GM19240 (cell line): ENCODE results near the gene CTBP1.
A peak's percentile ranks its signal among the peaks of the same experiment; 100 is the strongest.

ENCODE experiments used
- DNase-seq: peaks from one replicate; pipeline ENCODE4 v3.0.0; 2011; ENCODE audit warnings: low spot score; ENCODE audit not compliant: insufficient read length

CTBP1 gene

DNA sequence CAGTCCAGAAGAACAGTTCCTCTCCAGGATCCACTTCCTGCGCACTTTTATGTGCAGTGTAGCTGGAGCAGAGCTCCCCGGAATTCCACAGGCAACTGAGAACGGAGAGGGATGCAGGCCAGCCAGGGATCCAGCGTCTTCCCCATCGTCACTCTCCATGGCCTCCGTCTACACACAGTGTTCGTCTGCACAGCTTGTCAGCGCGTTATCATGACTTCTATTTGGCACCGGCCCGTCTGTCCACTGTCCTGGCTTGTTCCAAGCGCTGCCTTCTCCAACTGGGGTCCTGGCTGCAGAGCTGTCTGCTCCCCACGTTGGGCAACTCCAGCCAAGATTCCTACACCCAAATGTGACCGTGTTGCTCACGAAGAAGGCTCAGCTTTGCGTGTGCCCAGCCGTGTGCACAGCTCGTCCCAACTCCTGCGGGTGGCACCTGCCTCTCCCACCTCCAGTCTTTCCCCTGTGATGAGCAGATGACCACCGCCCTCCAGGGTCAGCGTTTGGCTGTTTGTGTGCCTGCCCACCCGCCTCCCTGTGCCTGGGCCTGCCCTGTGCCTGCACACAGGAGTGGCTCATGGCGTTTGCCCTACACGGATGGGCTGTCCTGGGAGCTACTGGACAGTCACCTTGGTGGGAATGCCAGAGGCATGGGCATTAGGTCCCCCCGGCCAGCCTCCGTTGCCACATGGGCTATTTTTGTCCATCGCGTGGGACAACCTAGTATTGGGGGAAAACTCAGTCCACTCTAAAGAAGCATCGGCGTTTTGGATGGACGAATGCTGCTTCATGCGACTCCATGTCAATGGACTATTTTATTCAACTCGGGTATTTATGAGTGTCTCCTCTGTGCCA is 2.2 kb upstream of the CTBP1 start:
- no peak for DNase-seq

DNA sequence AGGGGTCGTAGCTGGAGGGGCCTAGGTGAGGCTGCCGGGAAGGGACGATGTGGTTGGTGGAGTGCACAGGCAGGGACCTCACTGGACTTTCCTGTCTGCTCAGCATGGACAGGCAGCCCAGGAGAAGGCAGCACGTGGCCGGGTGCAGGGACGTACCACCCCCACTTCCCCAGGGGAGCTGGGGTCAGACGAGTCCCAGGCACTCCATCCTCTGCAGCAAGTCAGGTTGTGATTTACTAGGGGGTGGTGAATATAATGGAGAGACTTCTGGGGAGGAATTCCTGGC is 1.5 kb upstream of the CTBP1 start:
- no peak for DNase-seq

DNA sequence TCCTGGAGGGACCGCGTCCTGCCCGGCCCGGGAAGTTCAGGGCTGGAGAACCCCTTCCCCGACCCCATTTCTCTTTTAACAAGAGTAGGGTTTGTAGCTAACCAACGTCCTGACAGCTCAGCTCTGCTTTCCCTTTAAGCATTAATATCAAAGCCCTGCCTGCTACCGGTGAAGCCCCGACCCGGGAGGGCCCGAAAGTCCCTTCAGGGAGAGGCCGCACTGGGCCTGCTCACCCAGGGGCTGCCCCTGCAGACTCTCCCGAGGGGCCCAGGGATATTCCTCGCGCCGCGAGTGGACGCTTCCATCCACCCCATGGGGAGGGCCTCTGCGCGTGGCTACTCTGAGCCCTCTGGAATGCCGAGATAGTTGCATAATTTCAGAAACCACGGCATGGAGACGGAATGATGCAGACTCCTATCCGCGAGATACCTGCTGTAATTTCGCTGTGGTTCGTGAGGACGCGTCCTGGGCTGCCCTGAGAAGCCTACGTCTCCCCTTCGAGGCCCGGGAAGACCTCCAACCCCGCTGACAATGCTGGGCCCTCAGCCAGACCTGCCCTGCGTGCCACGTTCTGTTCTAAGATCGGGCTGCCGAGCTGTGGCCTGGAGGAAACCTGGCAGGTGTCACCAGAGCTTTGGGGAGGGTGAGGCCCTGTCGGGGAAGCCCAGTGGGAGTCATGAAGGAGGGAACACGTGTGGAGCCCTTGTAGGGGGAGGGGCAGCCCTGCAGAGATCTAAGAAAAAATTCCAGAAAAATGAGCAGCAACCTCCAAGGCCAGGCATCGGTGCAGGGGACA is 999 bp upstream of the CTBP1 start:
- DNase-seq = no peak

DNA sequence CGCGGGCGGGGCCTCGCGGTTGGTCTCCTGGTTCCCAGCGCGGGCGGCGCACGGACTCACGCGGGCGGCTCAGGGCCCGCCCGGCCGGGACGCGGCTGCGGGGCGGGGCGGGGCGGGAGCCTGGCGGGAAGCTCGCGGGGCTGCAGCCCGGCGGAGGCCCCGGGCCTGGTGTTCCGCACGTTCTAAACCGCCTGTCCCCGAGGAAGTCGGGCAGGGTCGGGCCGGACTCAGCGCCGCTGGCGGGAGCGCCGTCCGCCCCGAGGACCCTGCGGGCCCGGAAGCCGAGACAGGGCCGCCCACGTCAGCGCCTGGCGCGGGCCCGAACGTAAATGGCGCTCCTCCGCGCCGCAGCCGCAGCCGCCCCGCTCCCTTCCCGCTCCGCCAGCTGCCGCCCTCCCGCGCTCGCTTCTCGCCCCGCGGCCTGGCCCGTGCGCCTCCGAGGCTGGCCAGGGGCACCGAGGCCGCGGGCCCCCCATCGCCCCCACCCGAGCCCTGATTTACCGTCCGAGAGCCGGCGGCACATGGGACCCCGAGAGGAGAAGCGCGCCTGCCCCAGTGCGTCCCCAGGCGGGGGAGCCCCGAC is 309 bp upstream of the CTBP1 start:
- DNase-seq = peak; percentile 87

DNA sequence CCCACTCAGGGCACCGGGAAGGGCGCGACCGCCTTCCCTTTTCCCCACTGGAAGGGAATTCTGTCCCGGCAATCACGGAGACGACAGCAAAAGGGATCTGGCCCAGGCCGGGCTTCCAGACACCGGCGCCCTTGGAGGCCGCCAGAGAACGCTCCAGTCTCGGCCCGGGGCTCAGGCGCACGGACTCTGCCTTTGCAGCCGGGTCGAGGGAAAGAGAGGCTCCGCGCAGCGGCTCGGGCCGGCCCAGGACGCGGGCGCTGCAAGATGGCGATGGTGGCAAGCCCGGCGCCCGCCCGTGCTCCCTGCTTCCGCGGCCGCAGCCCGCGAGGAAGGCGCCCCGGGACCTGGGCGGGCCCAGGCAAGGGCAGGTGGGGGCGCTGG is 1.1 kb downstream of the CTBP1 start:
- DNase-seq = no peak

DNA sequence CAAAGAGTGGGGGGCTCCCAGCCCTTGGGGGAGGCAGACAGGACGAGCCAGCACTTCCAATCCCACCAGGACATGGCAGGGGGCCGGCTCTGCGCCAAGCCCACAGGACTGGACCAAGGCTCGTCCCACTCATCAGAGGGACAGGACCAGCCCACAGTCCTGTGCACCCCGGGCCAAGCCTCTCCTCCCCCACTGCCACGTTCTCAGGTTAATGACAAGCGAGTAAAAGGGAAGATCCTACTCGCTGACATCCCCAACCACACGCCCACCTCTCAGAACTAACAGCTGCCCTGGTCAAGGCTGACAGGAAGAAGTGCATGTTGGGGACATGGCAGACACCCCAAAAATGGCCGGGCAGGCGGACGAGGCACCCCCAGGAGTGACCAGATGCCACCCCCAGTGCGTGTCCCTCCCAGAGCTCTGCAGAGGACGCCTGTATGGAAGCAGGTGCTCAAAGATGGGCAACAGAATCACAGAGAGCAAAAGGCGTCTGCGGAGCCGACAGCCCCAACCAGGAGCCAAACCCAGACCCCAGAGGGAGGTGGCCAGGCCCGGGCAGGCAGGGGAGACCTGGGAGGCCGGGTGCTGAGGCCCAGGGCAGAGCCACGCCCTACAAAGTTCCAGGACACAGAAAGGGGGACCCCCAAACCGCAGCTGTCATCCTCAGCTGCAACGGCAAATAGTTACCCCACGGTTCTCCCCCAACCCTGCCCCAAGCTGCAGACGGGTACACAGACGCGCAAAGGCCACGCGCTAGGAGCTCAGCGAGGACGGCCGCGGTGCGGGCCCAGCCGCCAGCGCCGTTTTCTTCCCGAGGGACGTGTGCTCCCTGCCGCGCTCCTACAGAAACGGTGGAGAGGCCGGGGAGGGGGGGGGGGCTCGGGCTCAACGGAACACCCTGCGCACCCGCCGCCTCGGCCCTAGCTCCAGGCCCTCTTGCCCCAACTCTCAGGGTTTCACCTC is 1.7 kb downstream of the CTBP1 start:
- no peak for DNase-seq

DNA sequence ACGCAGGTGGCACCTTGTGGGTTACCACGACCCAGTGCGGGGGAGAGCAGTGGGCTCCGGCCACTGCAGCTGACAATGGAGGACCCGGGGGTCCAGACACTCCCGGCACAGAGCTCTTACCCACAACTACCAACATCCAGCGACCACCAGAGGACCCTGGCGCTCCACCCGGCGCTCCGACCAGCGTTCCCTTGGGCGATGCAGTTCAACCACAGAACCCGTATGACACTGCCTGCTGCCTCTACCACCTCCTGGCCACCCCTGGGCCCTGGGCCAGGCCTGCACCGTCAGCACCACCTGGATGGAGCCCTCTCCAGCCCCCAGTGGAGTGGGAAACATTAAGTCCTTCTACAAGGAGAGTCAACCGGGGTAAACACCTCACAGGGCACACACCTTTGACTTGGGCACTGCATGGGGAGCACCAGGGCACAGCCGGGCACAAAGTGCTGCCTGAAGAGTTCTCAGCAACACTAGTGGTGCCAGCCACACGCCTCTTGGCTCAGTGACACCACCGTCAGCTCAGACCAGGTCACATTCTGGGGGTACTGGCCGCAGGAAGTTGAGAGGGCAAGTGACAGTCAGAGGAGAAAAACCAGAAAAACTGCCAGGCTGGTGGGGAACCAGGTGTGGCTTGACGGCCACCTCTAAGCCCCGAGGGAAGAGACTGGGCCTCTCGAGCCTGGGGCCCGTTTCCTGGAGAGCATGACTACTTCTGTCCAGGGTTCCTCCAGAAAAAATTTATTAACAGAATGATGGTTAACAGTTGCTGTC is 2.6 kb downstream of the CTBP1 start:
- no peak for DNase-seq

DNA sequence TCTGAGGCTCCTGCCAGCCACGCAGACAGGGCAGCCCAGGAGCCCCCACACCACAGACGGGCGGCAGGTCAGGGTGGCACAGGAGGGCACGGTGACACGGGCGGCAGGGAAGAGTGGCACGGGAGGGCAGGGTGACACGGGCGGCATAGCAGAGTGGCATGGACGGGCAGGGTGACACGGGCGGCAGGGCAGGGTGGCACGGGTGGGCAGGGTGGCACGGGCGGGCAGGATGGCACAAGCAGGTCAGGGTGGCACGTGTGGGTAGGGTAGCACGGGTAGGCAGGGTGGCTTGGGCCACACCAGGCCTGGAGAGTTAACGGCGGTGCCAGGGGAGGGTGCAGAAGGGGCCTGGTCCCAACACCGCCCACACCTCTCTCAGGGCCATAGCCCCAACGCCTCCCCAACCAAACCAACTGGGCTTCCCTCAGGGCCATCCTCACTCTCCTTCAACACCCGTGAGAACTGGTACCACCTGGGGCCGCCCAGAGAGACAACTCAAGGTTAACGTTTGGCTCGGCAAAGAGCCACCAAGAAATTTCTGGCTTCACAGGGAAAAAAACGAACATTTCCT is 3.4 kb downstream of the CTBP1 start:
- DNase-seq = no peak

DNA sequence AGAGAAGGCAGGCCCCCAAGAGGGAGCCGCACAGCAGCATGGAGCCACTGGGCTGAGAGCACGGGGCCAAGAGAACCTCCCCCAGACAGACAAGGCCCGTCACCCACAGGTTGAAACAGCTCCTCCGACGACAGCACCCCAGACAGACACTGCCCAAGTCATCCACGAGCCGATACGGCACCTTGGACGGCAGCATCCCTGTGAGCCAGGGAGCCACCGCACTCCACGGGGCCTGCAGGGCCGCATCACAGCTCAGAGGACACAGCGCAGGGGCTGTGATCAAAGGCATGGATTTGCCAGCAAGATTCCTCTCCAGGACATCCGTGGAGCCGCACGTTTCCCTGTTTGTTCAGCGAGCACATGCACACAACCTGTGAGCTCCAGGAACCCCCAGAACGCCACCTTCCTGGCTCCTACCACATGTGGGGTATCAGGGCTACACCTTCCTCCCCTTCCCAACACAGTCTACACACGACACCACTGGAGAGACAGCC is 3.9 kb downstream of the CTBP1 start:
- DNase-seq = no peak

DNA sequence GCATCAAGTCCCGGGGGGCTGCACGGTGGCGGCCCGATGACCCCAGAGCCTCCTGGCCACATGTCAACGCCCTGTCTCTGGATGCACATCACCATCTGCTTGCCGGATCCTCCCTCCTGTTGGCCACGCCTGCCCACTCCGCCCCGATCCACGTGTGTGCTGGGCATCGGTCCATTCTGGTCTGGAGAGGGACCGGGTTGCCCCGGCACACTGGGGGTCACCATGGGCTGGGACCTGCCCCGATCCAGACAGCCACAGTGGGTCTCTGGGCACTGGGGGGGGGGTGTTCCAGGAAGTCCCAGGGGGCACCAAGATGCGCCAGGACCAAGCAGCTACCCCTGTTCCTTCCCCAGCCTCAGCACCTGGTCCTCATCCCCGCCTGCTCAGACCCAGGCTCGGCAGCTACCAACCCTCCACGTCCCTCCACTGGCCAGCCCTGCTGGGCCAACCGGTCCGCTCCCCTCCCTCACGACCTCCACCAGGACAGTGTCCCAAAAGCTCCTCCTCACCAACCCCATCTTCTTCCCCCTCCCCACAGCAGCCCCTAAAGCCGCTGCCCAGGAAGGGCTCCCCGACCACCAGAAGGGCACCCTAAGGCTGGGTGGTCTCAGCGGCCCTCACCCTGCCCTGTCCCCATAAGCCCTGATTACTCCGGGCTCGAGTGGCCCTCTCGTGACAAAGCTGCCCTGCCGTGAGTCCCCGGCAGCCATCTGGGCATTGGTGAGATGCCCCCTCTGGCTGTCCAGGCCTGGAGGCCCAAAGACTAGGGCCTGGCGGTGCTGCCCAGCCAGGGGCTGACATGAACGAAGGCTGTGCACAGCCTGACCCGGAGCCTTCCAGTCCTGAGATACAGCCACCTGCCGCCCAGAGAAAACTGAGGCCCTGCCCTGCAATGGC is 4.6 kb downstream of the CTBP1 start:
- DNase-seq = no peak

DNA sequence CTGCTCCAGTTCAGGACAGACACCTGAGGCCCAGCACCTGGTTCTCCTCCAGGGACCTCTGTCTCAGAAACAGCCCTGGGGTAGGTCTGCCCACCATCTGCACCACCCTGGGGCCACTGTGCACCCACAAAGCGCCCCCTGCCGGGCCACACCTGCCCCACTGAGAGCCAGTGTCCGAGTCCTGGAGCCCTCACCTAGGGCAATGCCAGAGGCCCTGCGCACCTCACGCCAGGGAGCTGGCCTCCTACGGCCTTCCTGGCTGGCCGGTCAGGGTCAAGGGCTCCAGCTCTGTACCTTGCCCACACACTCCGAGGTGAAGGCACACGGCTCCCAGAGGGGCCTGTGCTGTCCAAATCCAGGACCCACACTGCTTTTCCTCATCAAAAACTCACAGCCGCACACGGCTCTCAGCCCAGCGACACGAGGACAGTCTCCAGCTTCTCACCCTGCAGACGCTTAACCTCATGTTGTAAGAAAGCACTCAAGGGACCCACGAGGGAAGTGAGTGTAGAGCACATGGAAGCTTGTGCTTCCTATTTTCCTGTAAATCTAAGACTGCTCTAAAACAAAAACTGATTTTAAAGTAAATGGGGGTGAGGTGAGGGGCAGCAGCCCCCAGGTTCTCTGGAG is 5.4 kb downstream of the CTBP1 start:
- DNase-seq = no peak

DNA sequence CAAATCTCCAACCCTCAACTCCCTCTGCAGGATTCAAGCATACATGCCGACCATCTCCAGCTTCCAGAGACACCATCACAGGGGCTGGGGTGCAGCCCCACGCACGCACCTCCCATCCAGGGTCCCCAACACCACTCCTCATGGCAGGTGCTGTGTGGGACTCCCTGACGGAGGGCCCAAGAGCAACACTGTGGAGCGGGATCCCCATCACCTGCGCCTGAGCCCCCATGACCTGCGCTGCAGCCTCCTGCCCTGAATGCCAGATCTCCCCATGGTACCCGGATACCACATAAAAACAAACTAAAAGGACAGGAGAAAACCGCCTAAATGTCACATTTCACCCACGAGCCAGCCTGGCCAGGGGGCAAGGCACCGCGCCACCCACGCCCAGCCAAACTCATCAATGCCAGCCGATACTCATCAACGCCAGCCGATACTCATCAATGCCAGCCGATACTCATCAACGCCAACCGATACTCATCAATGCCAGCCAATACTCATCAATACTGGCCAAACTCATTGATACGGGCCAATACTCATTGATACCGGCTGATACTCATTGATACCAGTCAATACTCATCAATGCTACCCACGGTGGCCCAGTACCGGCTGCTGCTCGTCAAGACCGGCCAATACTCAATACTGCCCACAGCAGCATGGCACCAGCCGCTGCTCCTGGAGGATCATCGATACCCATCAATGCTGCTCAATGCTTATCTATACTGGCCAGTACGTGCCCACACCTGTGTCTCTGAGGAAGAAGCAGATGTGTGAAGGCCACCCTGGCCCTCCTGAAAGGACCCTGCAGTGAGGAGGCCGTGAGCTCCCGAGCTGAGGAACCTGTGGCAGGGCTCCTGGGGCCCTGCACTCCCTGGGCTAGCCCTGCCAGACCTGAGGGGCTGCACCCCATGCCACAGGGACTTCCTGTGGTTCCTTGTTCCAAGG is 6.2 kb downstream of the CTBP1 start:
- DNase-seq = no peak

DNA sequence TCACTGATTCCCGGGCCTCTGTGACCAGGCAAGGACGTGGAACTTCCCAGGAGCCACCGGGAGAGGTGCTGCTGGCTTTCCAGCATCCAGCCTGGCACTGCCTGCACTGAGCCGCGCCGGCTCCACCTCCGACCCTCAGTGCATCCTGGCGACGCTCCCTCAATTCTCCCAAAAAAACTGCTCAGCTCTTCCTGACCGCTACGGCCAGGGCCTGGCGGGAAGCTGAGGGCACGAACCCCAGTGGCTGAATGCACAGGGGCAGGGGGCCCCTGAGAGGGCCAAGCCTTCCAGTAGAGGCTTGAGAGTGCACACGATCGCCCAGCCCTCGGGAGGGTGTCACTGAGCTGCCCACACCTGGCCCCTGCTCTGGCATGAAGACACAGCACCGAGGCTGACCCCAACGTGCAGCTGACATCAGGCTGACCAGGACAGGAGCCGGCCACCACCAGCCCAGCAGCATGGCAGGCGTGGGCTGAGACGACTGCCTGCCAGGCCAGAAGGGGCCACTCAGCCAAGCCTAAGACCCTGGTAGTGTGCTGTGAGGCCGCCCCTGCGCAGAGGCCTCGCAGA is 6.9 kb downstream of the CTBP1 start:
- DNase-seq = no peak

DNA sequence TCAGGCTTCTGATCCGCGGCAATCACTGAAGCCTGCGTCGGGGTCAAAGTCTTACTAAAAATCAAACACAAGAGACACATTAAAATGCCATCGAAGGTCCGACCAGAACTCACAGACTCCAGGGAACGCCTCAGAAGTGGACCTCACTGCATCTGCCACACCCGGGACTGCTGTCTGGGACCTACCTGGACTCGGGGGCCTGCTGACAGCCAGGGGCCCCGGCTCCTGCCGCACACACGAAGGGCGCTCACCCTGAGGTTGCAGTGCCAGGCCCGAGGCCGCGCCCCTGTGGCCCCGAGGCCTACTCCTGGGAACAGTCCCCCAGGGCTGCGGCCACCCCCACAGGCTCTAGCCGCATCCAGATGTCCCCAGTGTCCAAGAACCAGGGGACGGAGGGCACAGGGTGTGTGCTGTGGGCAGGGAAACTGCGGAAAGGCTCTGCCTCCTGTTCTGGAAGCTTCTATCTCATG is 7.4 kb downstream of the CTBP1 start:
- DNase-seq = no peak

DNA sequence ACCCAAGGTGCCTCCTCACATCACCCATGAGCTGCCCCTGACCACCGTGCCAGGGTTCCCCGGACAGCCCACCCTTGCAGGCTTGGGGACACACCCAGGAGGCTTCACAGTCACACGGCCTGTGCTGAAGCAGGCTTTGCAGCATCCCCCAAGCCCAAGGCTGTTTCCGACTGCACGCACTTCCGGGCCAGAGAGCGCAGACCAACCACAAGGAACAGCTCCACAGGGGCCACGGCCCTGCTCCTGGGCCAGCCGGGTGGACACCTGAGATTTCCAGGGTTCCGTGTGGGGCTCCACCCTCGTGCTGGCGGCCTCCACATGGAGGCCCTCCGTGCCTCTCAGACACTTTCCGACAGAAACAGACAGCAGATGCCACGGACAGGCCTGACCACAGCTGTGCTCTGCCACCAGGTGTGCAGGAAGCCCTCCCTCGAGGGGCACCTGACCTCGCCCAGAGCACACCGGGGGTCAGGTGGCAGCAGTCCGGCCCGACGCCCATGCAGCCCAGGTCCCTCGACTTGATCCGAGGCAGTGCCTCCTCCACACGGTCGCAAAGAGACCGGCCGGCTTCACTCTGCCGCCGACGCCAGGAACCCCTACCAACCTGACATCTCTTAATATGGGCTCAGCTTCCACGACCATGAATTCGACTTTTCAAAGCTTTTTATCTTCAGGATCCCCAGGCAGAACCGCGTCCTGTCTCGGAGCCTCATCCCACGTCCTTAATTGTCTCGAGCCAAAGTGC is 8.0 kb downstream of the CTBP1 start:
- DNase-seq = no peak

DNA sequence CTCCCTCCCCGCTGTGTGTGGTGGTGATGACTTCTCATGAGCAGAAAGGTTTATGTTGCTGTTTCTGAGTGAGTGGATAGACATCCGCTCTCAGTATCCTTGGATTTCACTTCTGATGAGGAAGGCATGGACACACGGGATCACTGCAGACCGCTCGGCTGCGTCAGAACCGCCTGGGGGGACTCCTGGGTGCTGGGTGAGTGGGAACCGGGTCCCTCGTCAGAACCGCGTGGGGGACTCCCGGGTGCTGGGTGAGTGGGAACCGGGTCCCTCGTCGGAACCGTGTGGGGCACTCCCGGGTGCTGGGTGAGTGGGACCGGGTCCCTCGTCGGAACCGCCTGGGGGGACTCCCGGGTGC is 9.0 kb downstream of the CTBP1 start:
- no peak for DNase-seq
